GM12872 (cell line): Measurements from ENCODE around the gene TAGLN2.

Source experiments
- CTCF ChIP-seq: IDR thresholded peaks from 3 replicates; pipeline ENCODE4 v1.5.1; 2011; ENCODE audit warnings: low read depth, mild to moderate bottlenecking, low read length, moderate library complexity; ENCODE audit not compliant: insufficient read depth

TAGLN2 gene

GRCh38 chr1:159921700-159922504, 3.4 kb downstream of the TAGLN2 start:
- no peak for TF ChIP-seq CTCF

GRCh38 chr1:159921251-159921650, 4.1 kb downstream of the TAGLN2 start:
- no peak for TF ChIP-seq CTCF

- TF ChIP-seq CTCF: no peak
These were observed 4.7 kb downstream of the TAGLN2 start for GRCh38 chr1:159920651-159921050.

- TF ChIP-seq CTCF: no peak
These were observed 5.1 kb downstream of the TAGLN2 start for GRCh38 chr1:159920202-159920601.

GRCh38 chr1:159919236-159919865, 6.0 kb downstream of the TAGLN2 start:
- no peak for TF ChIP-seq CTCF

GRCh38 chr1:159918352-159919200, 6.7 kb downstream of the TAGLN2 start:
- no peak for TF ChIP-seq CTCF
